Measurements from ENCODE around the gene NOP9.

NOP9 gene

GRCh38 chr14:24264298-24264697 is 35.4 kb upstream of the NOP9 start:
- no peak overlapping the region for H3K4me3 ChIP-seq (ENCODE audit: low read depth in 1 of 2, low read length in 2 of 2)
- no peaks in the 10 kb centered on the region for H3K27me3 ChIP-seq (ENCODE audit: insufficient read depth, low read length, poor library complexity)
- H3K36me3 ChIP-seq (ENCODE audit: insufficient read depth, low read length) = peaks cover 14% of the 10 kb centered on the region; the same call in 1 of the 2 replicates
- H3K79me2 ChIP-seq (ENCODE audit: insufficient read depth, low read length) = no peaks in the 10 kb centered on the region
- no peak for TF ChIP-seq CTCF (IDR thresholded peaks at IDR 0.05; ENCODE audit: borderline replicate concordance, extremely low read depth, low read length, poor library complexity, severe bottlenecking)
- TF ChIP-seq EZH2 (IDR thresholded peaks at IDR 0.05; ENCODE audit: borderline replicate concordance, low read depth, low read length, severe bottlenecking) = no peak
- DNase-seq = no peak
- H3K4me2 ChIP-seq (ENCODE audit: insufficient read depth, low read length) = no peak overlapping the region
- H3K9ac ChIP-seq (ENCODE audit: low read depth, low read length) = no peak overlapping the region
- no peak; the same call in 2 of the 3 replicates for ATAC-seq (ENCODE audit: insufficient read depth, low read depth)
- H3K27ac ChIP-seq (ENCODE audit: low read length) = no peak overlapping the region
- H3K4me1 ChIP-seq (ENCODE audit: insufficient read depth, low read length) = no peaks in the 10 kb centered on the region
- no peak overlapping the region for H2AFZ ChIP-seq (ENCODE audit: low read depth, low read length)
- no peaks in the 10 kb centered on the region for H3K9me3 ChIP-seq (ENCODE audit: insufficient read depth, low read length, severe bottlenecking)
- H4K20me1 ChIP-seq (ENCODE audit: insufficient read depth, low read length) = no peaks in the 10 kb centered on the region

GRCh38 chr14:24266344-24267244 is 33.1 kb upstream of the NOP9 start:
- Histone ChIP-seq H3K79me2 (ENCODE audit: insufficient read depth, low read length) (0 out of 2 replicates have a peak, but pooled peaks cover under 1% of the 10 kb centered on the region), H3K9me3 (ENCODE audit: insufficient read depth, low read length, severe bottlenecking) (no peaks in the 10 kb centered on the region), H2AFZ (ENCODE audit: low read depth, low read length) (no peak overlapping the region), H3K4me2 (ENCODE audit: insufficient read depth, low read length) (no peak overlapping the region), H3K4me3 (ENCODE audit: low read depth in 1 of 2, low read length in 2 of 2) (no peak overlapping the region), H3K27ac (ENCODE audit: low read length) (no peak overlapping the region), H3K27me3 (ENCODE audit: insufficient read depth, low read length, poor library complexity) (no peaks in the 10 kb centered on the region), H3K36me3 (ENCODE audit: insufficient read depth, low read length) (peaks cover 14% of the 10 kb centered on the region; the same call in 1 of the 2 replicates), H3K9ac (ENCODE audit: low read depth, low read length) (no peak overlapping the region), H3K4me1 (ENCODE audit: insufficient read depth, low read length) (peaks cover 14% of the 10 kb centered on the region), H4K20me1 (ENCODE audit: insufficient read depth, low read length) (no peaks in the 10 kb centered on the region)
- DNase-seq (no peak), ATAC-seq (ENCODE audit: insufficient read depth, low read depth) (no peak)
- TF ChIP-seq CTCF (IDR thresholded peaks at IDR 0.05; ENCODE audit: borderline replicate concordance, extremely low read depth, low read length, poor library complexity, severe bottlenecking) (no peak), EZH2 (IDR thresholded peaks at IDR 0.05; ENCODE audit: borderline replicate concordance, low read depth, low read length, severe bottlenecking) (no peak)

GRCh38 chr14:24267516-24267915 is 32.1 kb upstream of the NOP9 start:
- Histone ChIP-seq H4K20me1 (ENCODE audit: insufficient read depth, low read length) (no peaks in the 10 kb centered on the region), H3K4me2 (ENCODE audit: insufficient read depth, low read length) (no peak overlapping the region), H3K27ac (ENCODE audit: low read length) (no peak overlapping the region), H3K9ac (ENCODE audit: low read depth, low read length) (no peak overlapping the region), H3K79me2 (ENCODE audit: insufficient read depth, low read length) (peaks cover 6% of the 10 kb centered on the region; the same call in 1 of the 2 replicates), H3K36me3 (ENCODE audit: insufficient read depth, low read length) (peaks cover 14% of the 10 kb centered on the region; the same call in 1 of the 2 replicates), H2AFZ (ENCODE audit: low read depth, low read length) (no peak overlapping the region), H3K27me3 (ENCODE audit: insufficient read depth, low read length, poor library complexity) (no peaks in the 10 kb centered on the region), H3K4me3 (ENCODE audit: low read depth in 1 of 2, low read length in 2 of 2) (no peak overlapping the region), H3K9me3 (ENCODE audit: insufficient read depth, low read length, severe bottlenecking) (no peaks in the 10 kb centered on the region), H3K4me1 (ENCODE audit: insufficient read depth, low read length) (peaks cover 23% of the 10 kb centered on the region)
- no peak for DNase-seq
- no peak for ATAC-seq (ENCODE audit: insufficient read depth, low read depth)
- TF ChIP-seq EZH2 (IDR thresholded peaks at IDR 0.05; ENCODE audit: borderline replicate concordance, low read depth, low read length, severe bottlenecking) = no peak
- no peak for TF ChIP-seq CTCF (IDR thresholded peaks at IDR 0.05; ENCODE audit: borderline replicate concordance, extremely low read depth, low read length, poor library complexity, severe bottlenecking)
